GM21390 (cell line): ENCODE measurements around the gene SEMA3D.
"Not testable (repeated sequence)": the region's sequence is repeated elsewhere in the genome, so short reads cannot be mapped to it uniquely, and the experiment has no call there.

Experiments
- ATAC-seq: cut with Tn5 transposase; IDR thresholded peaks from one replicate; pipeline ENCODE4 v1.9.1; 2021; ENCODE audit not compliant: unreplicated experiment

The SEMA3D gene

DNA sequence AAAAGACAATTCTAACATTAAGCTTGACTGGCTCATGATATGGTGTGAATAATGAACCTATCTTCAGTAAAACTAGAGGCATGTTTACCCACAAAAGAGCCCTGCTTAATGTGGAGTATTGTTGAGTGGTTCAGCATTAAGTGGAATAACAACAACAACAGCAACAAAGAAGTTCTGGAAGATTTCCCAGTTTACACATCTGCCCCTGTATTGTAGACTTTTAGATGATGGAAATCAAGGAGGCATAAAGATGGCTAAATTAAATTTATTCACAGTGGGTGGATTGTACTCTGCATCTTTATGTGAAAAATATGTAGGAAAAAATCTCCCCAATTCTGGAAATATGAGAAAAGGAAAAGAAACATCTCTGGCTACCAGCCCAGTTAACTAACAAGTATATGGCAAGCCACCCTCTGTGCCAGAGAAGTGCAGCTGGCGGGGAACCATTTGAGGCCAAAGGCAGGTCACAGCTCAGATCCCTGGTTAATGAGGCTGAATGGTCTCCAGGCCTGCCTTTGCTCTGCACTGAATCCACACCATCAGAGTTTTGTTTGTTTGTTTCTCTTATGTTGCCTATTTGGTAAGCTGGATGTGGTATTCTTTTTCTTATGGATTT is 186.0 kb downstream of the SEMA3D start:
- no peak for ATAC-seq

GRCh38 chr7:84999450-84999849 is 187.4 kb downstream of the SEMA3D start:
- ATAC-seq = no peak

GRCh38 chr7:84998665-84999064 is 188.2 kb downstream of the SEMA3D start:
- ATAC-seq = no peak

GRCh38 chr7:84997626-84998025 is 189.2 kb downstream of the SEMA3D start:
- ATAC-seq = no peak

DNA sequence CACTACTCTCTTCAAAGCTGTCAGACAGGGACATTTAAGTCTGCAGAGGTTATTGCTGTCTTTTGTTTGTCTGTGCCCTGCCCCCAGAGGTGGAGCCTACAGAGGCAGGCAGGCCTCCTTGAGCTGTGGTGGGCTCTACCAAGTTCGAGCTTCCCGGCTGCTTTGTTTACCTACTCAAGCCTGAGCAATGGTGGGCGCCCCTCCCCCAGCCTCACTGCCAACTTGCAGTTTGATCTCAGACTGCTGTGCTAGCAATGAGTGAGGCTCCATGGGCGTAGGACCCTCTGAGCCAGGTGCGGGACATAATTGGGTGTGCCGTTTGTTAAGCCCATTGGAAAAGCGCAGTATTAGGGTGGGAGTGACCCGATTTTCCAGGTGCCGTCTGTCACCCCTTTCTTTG is 193.9 kb downstream of the SEMA3D start:
- not testable (repeated sequence) for ATAC-seq

- no peak for ATAC-seq
These were observed 201.6 kb downstream of the SEMA3D start for GRCh38 chr7:84985073-84985784.

GRCh38 chr7:84982199-84982598 is 204.7 kb downstream of the SEMA3D start:
- ATAC-seq = no peak

GRCh38 chr7:84981055-84981976 is 205.5 kb downstream of the SEMA3D start:
- no peak for ATAC-seq

- ATAC-seq = no peak
These were observed 211.2 kb downstream of the SEMA3D start for GRCh38 chr7:84975586-84976185.

- no peak for ATAC-seq
These were observed 215.5 kb downstream of the SEMA3D start for GRCh38 chr7:84971360-84971759.

DNA sequence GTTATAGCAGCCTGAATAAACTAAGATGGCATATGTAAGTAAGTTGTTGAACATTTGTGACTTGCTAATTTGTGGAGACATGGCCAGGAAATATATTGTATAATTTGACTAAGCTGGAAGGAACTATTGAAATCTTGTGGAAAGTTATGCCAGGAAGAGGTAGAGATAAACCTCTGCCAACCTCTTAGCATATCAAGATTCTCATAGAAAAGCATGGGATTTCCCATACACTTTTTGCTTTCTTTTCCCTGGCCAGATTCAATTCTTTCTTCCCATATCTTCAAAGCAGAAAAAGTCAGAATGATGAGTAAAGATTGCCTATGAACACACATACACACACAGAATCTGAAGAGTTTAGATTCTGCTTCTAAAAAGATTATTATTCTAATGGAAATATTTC is 216.2 kb downstream of the SEMA3D start:
- ATAC-seq = no peak

GRCh38 chr7:84953234-84953633 is 233.6 kb downstream of the SEMA3D start:
- no peak for ATAC-seq

DNA sequence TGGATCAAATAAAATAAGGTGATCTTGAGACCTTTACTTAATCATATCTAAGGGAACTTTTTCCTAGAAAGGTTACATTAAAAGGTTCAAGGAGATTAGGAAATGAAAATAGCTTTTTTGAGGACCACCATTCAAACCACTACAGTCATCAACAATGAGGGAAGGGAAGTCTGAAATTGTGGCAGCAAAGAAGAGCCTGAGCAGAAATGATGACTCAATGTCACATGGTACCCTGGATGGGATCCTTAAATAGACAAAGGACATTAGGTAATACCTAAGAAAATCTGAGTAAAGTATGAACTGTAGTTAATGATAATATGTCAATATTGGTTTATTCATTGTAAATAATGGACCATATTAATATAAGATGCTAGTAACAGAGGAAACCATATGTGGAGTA is 236.0 kb downstream of the SEMA3D start:
- ATAC-seq = no peak

DNA sequence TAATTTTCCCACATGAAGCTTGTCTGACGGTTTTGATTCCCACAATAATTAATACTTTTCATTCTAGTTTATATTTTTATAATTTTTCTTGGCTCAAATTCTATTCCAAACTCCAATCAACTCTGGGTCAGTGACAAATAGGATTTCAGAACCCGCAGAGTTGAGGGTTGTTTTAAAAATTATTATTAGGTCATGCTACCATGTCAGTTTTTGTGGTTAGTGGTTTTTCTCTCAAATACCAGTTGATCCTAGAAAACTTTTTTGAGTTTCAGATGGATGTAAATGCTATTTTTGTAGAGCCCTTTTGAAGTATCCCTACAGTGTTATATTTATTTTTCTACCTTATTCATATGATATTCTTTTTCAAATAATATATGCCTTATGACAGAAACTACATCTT is 237.4 kb downstream of the SEMA3D start:
- ATAC-seq = no peak

DNA sequence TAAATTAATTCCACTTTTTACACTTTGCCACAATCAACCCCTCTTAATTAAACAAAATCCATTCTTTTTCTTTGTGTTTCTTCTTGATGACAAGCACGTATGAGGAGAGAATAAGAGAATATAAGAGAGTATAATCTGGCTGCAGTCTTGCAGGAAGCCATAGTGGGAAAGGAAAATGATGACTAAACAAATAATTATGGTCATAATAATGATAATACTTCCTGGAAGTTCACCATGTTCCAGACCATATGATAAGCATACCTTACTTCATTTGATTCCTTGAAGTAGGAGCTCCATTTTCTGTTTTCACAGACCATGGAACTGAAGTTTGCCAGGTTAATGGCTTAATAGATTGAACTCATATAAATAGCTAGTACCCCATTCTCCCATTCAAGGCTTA is 237.8 kb downstream of the SEMA3D start:
- no peak for ATAC-seq

- no peak for ATAC-seq
These were observed 238.2 kb downstream of the SEMA3D start for GRCh38 chr7:84948634-84949033.

DNA sequence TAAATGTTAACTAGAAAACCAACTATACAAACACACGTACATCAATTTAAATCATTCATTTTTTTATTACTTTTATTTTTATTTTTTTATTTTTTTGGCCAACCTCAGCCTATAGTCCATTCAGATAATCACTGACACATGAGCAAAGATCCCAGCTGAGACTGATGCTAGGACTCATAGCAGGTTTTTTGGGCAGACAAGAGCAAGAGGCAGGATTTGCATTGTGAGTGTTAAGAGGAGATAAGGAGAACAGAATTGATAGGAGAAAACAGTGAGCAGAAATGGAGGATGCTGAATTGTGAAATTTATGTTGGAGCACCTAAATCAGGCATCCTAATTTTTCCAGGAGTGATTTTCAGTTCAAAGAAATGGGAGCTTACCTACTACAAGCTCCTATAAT is 240.3 kb downstream of the SEMA3D start:
- no peak for ATAC-seq
